ENCODE measurements around the gene IQUB. TPM values are rescaled to one million over a fixed set of nuclear protein-coding genes. Genes with fewer than 3 reads are reported as not detected.

Gene IQUB
- total RNA-seq, 1 donor from 2014 or later, result 0.63 TPM

- no peak for TF ChIP-seq CTCF (IDR thresholded peaks at IDR 0.05; ENCODE audit: insufficient read depth, low read length, poor library complexity, severe bottlenecking)
- no peak for DNase-seq (ENCODE audit: low read depth)
- Histone ChIP-seq H3K27me3 (ENCODE audit: control insufficient read depth, insufficient read depth, low read length) (no peaks in the 10 kb centered on the region), H3K4me3 (ENCODE audit: low read depth, low read length) (no peak overlapping the region), H3K36me3 (ENCODE audit: control insufficient read depth, insufficient read depth, low read length) (no peaks in the 10 kb centered on the region)
These were observed 61.5 kb downstream of the IQUB start for GRCh38 chr7:123472750-123473445.

- Histone ChIP-seq H3K27me3 (ENCODE audit: control insufficient read depth, insufficient read depth, low read length) (no peaks in the 10 kb centered on the region), H3K4me3 (ENCODE audit: low read depth, low read length) (no peak overlapping the region), H3K36me3 (ENCODE audit: control insufficient read depth, insufficient read depth, low read length) (no peaks in the 10 kb centered on the region)
- no peak for TF ChIP-seq CTCF (IDR thresholded peaks at IDR 0.05; ENCODE audit: insufficient read depth, low read length, poor library complexity, severe bottlenecking)
- DNase-seq (ENCODE audit: low read depth), result no peak
These were observed 62.1 kb downstream of the IQUB start for GRCh38 chr7:123472327-123472726.

- no peak for TF ChIP-seq CTCF (IDR thresholded peaks at IDR 0.05; ENCODE audit: insufficient read depth, low read length, poor library complexity, severe bottlenecking)
- Histone ChIP-seq H3K4me3 (ENCODE audit: low read depth, low read length) (no peak overlapping the region), H3K27me3 (ENCODE audit: control insufficient read depth, insufficient read depth, low read length) (no peaks in the 10 kb centered on the region), H3K36me3 (ENCODE audit: control insufficient read depth, insufficient read depth, low read length) (no peaks in the 10 kb centered on the region)
- no peak for DNase-seq (ENCODE audit: low read depth)
These were observed 66.1 kb downstream of the IQUB start for GRCh38 chr7:123468303-123468702.

- Histone ChIP-seq H3K4me3 (ENCODE audit: low read depth, low read length) (no peak overlapping the region), H3K36me3 (ENCODE audit: control insufficient read depth, insufficient read depth, low read length) (no peaks in the 10 kb centered on the region), H3K27me3 (ENCODE audit: control insufficient read depth, insufficient read depth, low read length) (no peaks in the 10 kb centered on the region)
- TF ChIP-seq CTCF (IDR thresholded peaks at IDR 0.05; ENCODE audit: insufficient read depth, low read length, poor library complexity, severe bottlenecking), result no peak
- DNase-seq (ENCODE audit: low read depth), result no peak
These were observed 70.5 kb downstream of the IQUB start for GRCh38 chr7:123463890-123464289.

GRCh38 chr7:123460616-123461015 is 73.8 kb downstream of the IQUB start:
- no peak overlapping the region for H3K4me3 ChIP-seq (ENCODE audit: low read depth, low read length)
- TF ChIP-seq CTCF (IDR thresholded peaks at IDR 0.05; ENCODE audit: insufficient read depth, low read length, poor library complexity, severe bottlenecking), result no peak
- peak; percentile 95 for DNase-seq (ENCODE audit: low read depth)
- H3K27me3 ChIP-seq (ENCODE audit: control insufficient read depth, insufficient read depth, low read length), result no peaks in the 10 kb centered on the region
- H3K36me3 ChIP-seq (ENCODE audit: control insufficient read depth, insufficient read depth, low read length), result no peaks in the 10 kb centered on the region

GRCh38 chr7:123455965-123456470 is 78.4 kb downstream of the IQUB start:
- Histone ChIP-seq H3K4me3 (ENCODE audit: low read depth, low read length) (no peak overlapping the region), H3K27me3 (ENCODE audit: control insufficient read depth, insufficient read depth, low read length) (no peaks in the 10 kb centered on the region), H3K36me3 (ENCODE audit: control insufficient read depth, insufficient read depth, low read length) (no peaks in the 10 kb centered on the region)
- no peak for TF ChIP-seq CTCF (IDR thresholded peaks at IDR 0.05; ENCODE audit: insufficient read depth, low read length, poor library complexity, severe bottlenecking)
- no peak for DNase-seq (ENCODE audit: low read depth)
